DOHH2 (cell line): ENCODE data around the gene NEGR1.

ENCODE experiments used
- EZH2phosphoT487 ChIP-seq: fragments of 200-600 bp; sonication (generic); IDR thresholded peaks from 2 replicates; pipeline ENCODE4 v1.6.1; 2017; ENCODE audit warnings: borderline replicate concordance, mild to moderate bottlenecking, antibody characterized with exemption, low read length, moderate library complexity, mixed read lengths
- TF ChIP-seq, protein P1 (sequence below): fragments of 200-600 bp; sonication (generic); IDR thresholded peaks from one replicate; pipeline ENCODE4 v1.5.1; 2014; ENCODE audit warnings: antibody characterized with exemption, mild to moderate bottlenecking, low read depth, low read length; ENCODE audit not compliant: poor library complexity, severe bottlenecking

DNA sequence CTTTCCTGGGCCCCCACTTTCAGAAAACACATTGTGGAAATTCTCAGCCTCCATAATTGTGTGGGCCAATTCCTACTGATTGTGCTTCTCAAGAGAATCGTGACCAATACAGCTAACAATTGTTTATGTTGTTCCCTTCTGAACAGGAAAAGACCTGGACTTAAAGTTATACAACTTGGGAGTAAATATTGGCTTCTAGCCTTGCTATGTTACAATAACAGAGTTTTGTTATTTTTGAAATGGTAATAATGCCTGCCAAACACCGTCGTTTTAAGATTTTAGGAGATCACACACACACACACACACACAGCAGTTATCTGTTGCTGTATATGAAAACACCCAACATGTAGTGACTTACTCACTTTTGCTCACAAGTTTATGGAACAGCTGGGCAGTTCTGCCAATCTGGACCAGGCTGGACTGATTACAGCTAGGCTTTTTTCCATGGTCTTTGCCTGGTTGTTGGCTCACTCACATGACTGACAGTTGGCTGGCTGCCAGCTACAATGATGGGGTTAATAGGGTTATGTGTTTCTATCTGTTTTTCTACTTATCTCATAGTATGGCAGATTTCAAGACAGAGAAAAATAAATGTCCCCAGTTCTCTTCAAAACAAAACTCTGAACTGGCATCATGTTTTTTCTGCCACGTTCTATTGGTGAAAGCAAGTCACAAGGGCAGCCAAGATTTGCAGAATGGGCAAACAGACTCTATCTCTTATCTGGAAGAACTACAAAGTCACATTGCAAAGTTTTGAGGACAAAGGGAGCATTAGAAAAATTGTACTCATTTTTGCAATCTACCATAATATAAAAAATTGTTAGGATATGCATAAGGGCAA, 447.5 kb downstream of the NEGR1 start:
- TF ChIP-seq, protein P1, sequence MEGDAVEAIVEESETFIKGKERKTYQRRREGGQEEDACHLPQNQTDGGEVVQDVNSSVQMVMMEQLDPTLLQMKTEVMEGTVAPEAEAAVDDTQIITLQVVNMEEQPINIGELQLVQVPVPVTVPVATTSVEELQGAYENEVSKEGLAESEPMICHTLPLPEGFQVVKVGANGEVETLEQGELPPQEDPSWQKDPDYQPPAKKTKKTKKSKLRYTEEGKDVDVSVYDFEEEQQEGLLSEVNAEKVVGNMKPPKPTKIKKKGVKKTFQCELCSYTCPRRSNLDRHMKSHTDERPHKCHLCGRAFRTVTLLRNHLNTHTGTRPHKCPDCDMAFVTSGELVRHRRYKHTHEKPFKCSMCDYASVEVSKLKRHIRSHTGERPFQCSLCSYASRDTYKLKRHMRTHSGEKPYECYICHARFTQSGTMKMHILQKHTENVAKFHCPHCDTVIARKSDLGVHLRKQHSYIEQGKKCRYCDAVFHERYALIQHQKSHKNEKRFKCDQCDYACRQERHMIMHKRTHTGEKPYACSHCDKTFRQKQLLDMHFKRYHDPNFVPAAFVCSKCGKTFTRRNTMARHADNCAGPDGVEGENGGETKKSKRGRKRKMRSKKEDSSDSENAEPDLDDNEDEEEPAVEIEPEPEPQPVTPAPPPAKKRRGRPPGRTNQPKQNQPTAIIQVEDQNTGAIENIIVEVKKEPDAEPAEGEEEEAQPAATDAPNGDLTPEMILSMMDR: no peak
- TF ChIP-seq EZH2phosphoT487: no peak
